ENCODE data around the gene NFAT5.
"Not testable (repeated sequence)": the region's sequence is repeated elsewhere in the genome, so short reads cannot be mapped to it uniquely, and the experiment has no call there.

NFAT5 gene

DNA sequence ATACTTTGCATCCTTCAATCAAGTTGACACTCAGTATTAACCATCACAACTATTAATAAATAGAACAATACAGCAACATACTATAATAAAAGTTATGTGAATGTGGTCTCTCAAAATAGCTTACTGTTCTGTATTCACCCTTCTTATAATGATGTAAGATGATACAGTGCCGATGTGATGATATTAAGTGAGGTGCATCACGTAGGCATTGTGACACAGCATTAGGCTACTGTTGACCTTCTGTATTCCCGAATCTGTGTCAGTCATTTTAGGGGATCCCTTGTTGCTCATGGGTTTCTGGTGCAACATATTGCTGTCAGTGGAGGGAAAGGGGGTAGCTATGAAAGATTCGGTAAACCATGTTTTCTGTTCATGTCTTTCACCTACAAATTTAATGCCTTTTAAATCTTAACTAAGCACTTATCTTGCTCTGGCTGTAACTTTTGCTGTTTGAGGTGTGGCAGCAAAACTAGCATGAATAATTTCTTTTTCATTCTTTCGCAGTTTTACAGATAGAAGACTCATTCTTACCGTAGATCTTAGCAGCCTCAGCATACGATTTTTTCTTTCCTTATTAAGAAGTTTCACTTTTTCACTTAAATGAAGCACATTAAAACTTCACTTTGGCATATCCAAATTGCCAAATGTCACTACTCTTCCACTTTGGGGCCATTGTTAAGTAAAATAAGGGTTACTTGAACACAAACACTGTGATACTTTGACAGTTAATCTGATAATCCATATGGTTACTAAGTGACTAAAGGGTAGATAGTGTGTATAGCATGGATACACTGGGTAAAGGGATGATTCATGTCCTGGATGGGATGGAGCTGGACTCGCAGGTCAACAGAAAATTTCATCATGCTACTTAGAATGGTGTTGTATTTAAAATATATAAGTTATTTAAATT is 29.6 kb downstream of the NFAT5 start:
- DNase-seq = no peak

DNA sequence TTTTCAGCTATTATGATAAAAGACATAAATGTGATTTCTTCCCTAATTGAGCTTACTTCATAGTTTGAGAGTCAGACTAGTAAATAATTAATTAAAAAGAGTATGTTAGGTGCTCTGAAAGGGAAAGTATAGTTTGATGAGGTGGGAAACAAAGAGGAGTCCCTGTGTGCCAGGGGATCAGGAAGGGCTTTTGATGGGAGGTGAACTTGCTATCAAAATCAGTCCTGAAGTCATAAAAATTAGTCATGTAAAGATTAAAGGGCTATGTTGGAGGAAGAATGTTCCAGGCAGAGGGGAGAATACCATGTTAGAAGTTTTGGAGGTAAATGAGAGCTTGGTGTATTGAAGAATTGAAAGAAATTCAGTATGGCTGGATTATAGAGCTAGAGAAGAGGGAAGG is 31.0 kb downstream of the NFAT5 start:
- no peak for DNase-seq

DNA sequence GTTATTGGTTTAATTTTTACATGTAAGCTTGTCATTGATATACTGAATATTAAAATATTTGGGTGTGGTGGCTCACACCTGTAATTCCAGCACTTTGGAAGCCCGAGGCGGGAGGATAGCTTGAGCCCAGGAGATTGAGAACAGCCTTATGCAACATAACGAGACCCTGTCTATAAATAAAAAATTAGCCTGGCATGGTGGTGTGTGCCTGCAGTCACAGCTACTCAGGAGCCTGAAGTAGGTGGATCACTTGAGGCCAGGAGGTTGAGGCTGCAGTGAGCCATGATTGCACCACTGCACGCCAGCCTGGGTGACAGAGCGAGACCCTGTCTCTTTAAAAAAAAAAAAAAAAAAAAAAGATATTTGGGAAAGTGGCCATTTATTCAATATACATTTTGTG is 32.3 kb downstream of the NFAT5 start:
- no peak for DNase-seq

DNA sequence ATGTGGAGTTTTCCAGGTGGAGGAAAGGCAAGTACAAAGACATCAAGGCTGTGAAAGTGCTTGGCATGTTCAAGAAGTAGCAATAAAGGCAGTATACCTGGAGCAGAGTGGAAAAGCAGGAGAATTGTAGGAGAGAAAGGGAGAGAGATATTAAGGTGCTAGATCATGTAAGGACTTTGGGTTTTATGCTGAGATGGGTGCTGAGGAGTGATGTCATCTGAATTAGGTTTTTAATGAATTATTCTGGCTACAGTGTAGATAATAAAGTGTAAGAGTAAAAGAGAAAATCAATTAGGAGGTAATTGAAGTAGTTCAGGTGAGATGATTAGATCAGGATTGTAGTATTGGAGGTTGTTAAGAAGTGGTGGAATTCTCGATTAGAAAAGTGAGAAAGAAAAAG is 34.0 kb downstream of the NFAT5 start:
- DNase-seq = no peak

GRCh38 chr16:69600202-69600601 is 34.4 kb downstream of the NFAT5 start:
- DNase-seq = no peak

GRCh38 chr16:69601250-69601649 is 35.5 kb downstream of the NFAT5 start:
- no peak for DNase-seq

- no peak for DNase-seq
These were observed 41.2 kb downstream of the NFAT5 start for GRCh38 chr16:69606985-69607384.

DNA sequence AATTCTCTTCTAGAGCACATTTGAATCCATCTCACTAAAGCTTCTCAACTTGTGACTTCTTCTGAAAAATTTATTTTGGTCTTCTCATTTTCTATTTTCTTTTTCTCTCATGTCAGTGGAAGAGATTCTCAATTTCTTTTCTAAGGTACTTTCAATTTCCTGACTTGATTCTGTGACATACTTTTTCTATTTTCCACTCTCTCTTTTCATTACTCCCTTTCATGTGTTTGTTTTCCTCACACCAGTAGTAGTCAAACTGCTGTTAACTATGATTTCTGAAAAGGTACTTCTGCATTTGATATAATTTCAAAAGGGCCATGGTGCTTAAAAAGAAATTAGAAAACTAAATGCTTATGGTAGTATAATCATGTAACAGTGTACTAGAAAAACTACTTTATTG is 41.9 kb downstream of the NFAT5 start:
- DNase-seq = no peak

- DNase-seq = no peak
These were observed 44.6 kb downstream of the NFAT5 start for GRCh38 chr16:69610356-69610755.

- no peak for DNase-seq
These were observed 45.4 kb downstream of the NFAT5 start for GRCh38 chr16:69611103-69611640.

DNA sequence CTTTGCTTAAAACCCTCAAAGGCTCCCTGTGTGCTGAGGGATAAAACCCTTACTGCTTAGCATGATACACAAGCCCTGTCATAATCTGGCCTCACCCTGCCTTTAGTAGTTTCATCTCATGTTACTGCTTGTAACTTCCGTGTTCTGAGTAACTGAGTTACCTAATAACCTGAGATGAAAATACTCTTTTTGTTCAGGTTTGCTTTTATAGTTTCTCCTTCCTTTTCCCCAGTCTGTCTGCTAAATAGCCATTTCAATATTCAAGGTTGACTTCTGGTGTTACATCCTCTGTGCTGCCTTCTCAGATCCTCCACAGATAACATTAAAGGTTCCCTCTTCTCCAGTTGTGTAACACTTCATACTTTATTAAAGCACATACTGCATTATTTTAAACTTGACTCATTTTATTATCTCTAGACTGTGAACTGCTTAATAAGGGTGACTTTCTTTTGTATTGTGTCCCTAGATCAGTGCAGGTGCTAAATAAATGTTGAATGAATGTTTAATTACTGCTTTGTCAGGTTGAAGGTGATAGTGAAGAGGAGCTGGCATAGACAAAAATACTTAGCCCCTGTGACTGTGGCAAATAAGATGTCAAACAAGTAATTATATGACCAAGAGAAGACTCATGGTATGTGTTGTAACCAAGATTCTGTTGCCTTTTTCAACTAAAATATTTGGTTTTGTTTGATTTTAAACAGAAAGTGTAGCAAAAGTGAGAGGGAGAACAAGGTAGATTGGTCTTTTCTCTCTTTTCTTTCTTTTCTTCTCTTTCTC is 47.8 kb downstream of the NFAT5 start:
- DNase-seq = no peak

DNA sequence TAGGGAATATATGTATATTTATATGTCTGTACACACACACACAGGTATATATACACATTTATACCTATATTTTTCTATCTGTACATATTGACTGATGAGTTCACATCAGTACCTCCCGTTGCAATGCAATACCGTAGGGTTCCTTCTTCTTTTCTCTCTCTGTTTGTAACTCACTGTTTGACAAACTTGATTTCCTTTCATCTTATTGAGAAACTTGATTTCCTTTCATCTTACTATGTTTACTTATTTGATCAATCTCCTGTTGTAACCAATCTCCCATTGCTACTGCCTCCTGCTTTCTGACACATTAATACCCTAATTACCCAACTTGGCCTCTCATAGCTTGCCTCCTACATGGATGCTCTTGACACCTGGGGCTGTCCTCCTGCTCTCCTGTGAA is 49.8 kb downstream of the NFAT5 start:
- no peak for DNase-seq

DNA sequence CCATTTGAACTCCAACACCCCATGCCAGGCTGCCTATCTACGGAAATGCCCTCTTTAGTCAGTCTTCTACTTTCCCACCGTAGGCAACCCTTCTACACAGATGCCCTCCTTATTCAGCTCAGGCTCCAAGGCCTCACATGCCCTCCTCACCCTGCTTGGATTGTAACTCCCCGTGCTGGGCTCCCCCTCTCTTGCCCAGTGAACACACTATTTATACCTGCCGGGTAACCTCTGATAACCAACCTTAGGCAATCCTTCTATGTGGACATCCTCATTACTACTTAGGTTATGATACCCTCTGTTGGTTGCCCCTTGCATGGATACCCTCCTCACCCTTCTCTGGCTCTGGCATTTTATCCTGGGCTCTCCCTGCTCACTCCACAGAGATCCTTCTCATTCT is 50.3 kb downstream of the NFAT5 start:
- no peak for DNase-seq

GRCh38 chr16:69618307-69618706 is 52.5 kb downstream of the NFAT5 start:
- DNase-seq = no peak

GRCh38 chr16:69618721-69619120 is 53.0 kb downstream of the NFAT5 start:
- no peak for DNase-seq

DNA sequence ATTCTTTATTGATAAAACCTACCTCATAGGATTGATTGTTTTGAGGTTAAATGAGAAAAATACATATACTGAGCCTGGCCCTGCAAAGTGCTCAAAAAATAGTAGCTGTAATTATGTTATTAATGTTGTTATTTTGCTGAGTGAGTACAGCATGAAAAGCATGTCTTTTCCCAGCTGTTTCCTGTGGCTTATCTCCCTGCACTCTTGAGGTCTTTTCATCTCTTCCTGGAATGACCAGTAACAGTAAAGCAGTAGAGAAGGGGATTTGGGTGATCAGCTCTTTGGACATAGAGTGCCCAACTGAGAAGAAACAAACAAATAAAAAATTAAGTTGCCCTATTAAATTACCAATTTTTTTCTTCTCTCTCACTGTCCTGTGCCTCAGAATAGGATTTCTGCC is 53.7 kb downstream of the NFAT5 start:
- no peak for DNase-seq

GRCh38 chr16:69620573-69620972 is 54.8 kb downstream of the NFAT5 start:
- no peak for DNase-seq

GRCh38 chr16:69621225-69621624 is 55.5 kb downstream of the NFAT5 start:
- no peak for DNase-seq

DNA sequence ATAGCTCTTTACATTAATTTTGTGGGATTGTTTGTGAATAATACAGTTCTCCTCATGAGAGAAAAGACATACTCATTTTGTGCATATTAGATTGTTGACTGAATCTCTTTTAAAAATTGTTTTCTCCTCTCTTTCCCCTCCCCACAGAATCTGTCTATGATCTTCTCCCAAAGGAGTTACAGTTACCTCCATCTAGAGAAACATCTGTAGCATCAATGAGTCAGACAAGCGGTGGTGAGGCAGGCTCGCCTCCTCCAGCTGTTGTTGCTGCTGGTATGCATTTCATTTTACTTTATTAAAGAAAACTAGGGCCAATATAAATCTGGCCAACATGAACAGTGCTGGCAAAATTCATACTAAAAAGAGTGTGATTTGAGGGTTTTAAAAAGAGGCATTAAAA is 60.5 kb downstream of the NFAT5 start:
- DNase-seq = no peak

DNA sequence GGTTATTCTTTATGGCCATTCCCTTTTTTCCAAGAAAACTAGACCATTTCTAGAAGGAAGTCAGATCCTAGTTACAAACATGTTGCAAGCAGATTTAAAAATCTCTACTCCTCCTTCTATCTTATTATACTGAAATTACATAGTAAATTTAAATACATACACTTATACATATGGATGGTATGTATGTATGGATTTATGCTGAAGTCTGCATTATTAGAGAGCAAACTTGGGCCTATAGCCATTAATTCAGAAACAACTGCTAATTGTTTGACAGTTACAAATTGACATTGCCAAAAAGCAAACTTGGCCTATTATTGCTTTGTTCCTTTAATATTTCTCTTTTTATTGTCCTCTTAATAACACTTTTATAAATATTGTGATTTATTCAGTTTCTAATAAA is 67.1 kb downstream of the NFAT5 start:
- no peak for DNase-seq

DNA sequence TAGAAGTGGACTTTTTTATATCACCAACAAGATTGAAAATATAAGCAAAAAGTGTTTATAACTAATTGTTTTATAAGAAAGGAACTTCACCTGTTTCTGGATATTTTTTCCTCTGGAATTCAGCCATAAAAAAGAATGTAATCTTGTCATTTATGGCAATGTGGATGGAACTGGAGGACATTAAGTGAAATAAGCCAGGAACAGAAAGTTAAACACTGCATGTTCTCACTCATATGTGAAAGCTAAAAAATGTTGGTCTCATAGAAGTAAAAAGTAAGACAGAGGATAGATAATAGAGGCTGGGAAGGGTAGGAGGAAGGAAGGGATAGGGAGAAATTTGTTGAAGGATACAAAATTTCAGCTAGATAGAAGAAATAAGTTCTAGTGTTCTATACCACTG is 67.6 kb downstream of the NFAT5 start:
- DNase-seq = no peak

- DNase-seq = not testable (repeated sequence)
These were observed 70.9 kb downstream of the NFAT5 start for GRCh38 chr16:69636563-69637146.

- not testable (repeated sequence) for DNase-seq
These were observed 71.6 kb downstream of the NFAT5 start for GRCh38 chr16:69637206-69637865.

Data from CD4-positive, alpha-beta T cell treated with Interleukin-15 for 1 hour (primary cell).